H9 (cell line): ENCODE data around the gene PLPPR5. TPM values are rescaled to one million over a fixed set of nuclear protein-coding genes. Genes with fewer than 3 reads are reported as not detected.

ENCODE experiments used
- DNase-seq: peaks from one replicate; pipeline ENCODE4 v3.0.0-alpha.2; 2017
- H2AFZ ChIP-seq: one replicate; pipeline ENCODE4 v1.6.1; 2013; ENCODE audit warnings: mild to moderate bottlenecking, low read length, control low read depth, moderate library complexity
- H2AK5ac ChIP-seq: 2 replicates; pipeline ENCODE4 v1.6.1; 2013; ENCODE audit warnings: low read length, control low read depth, mixed read lengths; ENCODE audit not compliant: insufficient read length
- H2BK120ac ChIP-seq: one replicate; pipeline ENCODE4 v1.6.1; 2013; ENCODE audit warnings: low read depth, mild to moderate bottlenecking, low read length, control low read depth, inconsistent platforms; ENCODE audit not compliant: poor library complexity, severe bottlenecking
- H2BK12ac ChIP-seq: 2 replicates; pipeline ENCODE4 v1.6.1; 2013; ENCODE audit warnings: low read length, control low read depth, mixed read lengths, low read depth; ENCODE audit not compliant: insufficient read length
- H2BK15ac ChIP-seq: 2 replicates; pipeline ENCODE4 v1.6.1; 2013; ENCODE audit warnings: low read depth, low read length, control low read depth
- H2BK20ac ChIP-seq: one replicate; pipeline ENCODE4 v1.6.1; 2013; ENCODE audit warnings: low read depth, mild to moderate bottlenecking, low read length, control low read depth, inconsistent platforms; ENCODE audit not compliant: poor library complexity, severe bottlenecking
- H2BK5ac ChIP-seq: 2 replicates; pipeline ENCODE4 v1.6.1; 2013; ENCODE audit warnings: low read length, control low read depth, mixed read lengths; ENCODE audit not compliant: insufficient read length
- H3K14ac ChIP-seq: 2 replicates; pipeline ENCODE4 v1.6.1; 2013; ENCODE audit warnings: low read length, control low read depth; ENCODE audit not compliant: insufficient read depth
- H3K18ac ChIP-seq: 2 replicates; pipeline ENCODE4 v1.6.1; 2013; ENCODE audit warnings: low read depth, mild to moderate bottlenecking, mixed read lengths, low read length, control low read depth; ENCODE audit not compliant: insufficient read length
- H3K23ac ChIP-seq: 2 replicates; pipeline ENCODE4 v1.6.1; 2013; ENCODE audit warnings: low read length, control low read depth, mixed read lengths, low read depth; ENCODE audit not compliant: insufficient read length
- H3K23me2 ChIP-seq: 2 replicates; pipeline ENCODE4 v1.6.1; 2013; ENCODE audit warnings: low read depth, mild to moderate bottlenecking, mixed read lengths, low read length, control low read depth; ENCODE audit not compliant: insufficient read length, poor library complexity, severe bottlenecking
- H3K27ac ChIP-seq: 2 replicates; pipeline ENCODE4 v1.5.1; 2013; ENCODE audit warnings: low read length, control low read depth, mixed read lengths, low read depth; ENCODE audit not compliant: insufficient read length
- H3K27me3 ChIP-seq: 2 replicates; pipeline ENCODE4 v1.6.1; 2013; ENCODE audit warnings: low read length, control low read depth, inconsistent platforms; ENCODE audit not compliant: insufficient read depth
- H3K4ac ChIP-seq: 2 replicates; pipeline ENCODE4 v1.6.1; 2013; ENCODE audit warnings: low read depth, mild to moderate bottlenecking, control low read depth, inconsistent platforms, low read length, moderate library complexity
- H3K4me1 ChIP-seq: 2 replicates; pipeline ENCODE4 v1.6.1; 2013; ENCODE audit warnings: low read length, control low read depth, inconsistent platforms; ENCODE audit not compliant: insufficient read depth
- H3K4me2 ChIP-seq: 2 replicates; pipeline ENCODE4 v1.6.1; 2013; ENCODE audit warnings: low read length, control low read depth, mixed read lengths; ENCODE audit not compliant: insufficient read length, insufficient read depth
- H3K56ac ChIP-seq: 2 replicates; pipeline ENCODE4 v1.6.1; 2013; ENCODE audit warnings: low read depth, mild to moderate bottlenecking, mixed read lengths, low read length, control low read depth; ENCODE audit not compliant: insufficient read length
- H3K79me1 ChIP-seq: 2 replicates; pipeline ENCODE4 v1.6.1; 2013; ENCODE audit warnings: low read depth, mild to moderate bottlenecking, moderate library complexity, low read length, control low read depth, inconsistent platforms; ENCODE audit not compliant: insufficient read depth, poor library complexity, severe bottlenecking
- H3K79me2 ChIP-seq: 2 replicates; pipeline ENCODE4 v1.6.1; 2013; ENCODE audit warnings: low read length, control low read depth, inconsistent platforms; ENCODE audit not compliant: insufficient read depth
- H3K9ac ChIP-seq: 2 replicates; pipeline ENCODE4 v1.6.1; 2013; ENCODE audit warnings: low read length, control low read depth, mixed read lengths; ENCODE audit not compliant: insufficient read length; ENCODE audit errors: extremely low read depth
- H3K9me3 ChIP-seq: one replicate; pipeline ENCODE4 v1.6.1; 2013; ENCODE audit warnings: low read depth, low read length, inconsistent platforms; ENCODE audit not compliant: control insufficient read depth
- H3T11ph ChIP-seq: one replicate; pipeline ENCODE4 v1.6.1; 2013; ENCODE audit warnings: mild to moderate bottlenecking, low read length, control low read depth, inconsistent platforms
- H4K20me1 ChIP-seq: one replicate; pipeline ENCODE4 v1.6.1; 2013; ENCODE audit not compliant: control insufficient read depth, insufficient read length, insufficient read depth
- H4K5ac ChIP-seq: 2 replicates; pipeline ENCODE4 v1.6.1; 2013; ENCODE audit warnings: low read depth, mild to moderate bottlenecking, mixed read lengths, low read length, control low read depth; ENCODE audit not compliant: insufficient read length
- H4K8ac ChIP-seq: replicated peaks from 2 replicates; pipeline ENCODE4 v1.6.1; 2013; ENCODE audit warnings: low read length, control low read depth, mixed read lengths, low read depth; ENCODE audit not compliant: insufficient read length
- H4K91ac ChIP-seq: 2 replicates; pipeline ENCODE4 v1.6.1; 2013; ENCODE audit warnings: low read depth, mild to moderate bottlenecking, moderate library complexity, mixed read lengths, low read length, control low read depth; ENCODE audit not compliant: insufficient read length
- H3K27ac Mint-ChIP-seq, 3 experiments: 2 replicates in 2 of 3; 3 replicates in 1 of 3; pipeline ENCODE4 v1.8.0; 2020 to 2021; ENCODE audit warnings: mixed read lengths in 3 of 3, mild to moderate bottlenecking in 1 of 3, moderate library complexity in 1 of 3
- H3K27me3 Mint-ChIP-seq: 2 replicates; pipeline ENCODE4 v1.8.0; 2021; ENCODE audit warnings: low read depth, mild to moderate bottlenecking, moderate library complexity, mixed read lengths
- H3K36me3 Mint-ChIP-seq, 3 experiments: 2 replicates in 2 of 3; 3 replicates in 1 of 3; pipeline ENCODE4 v1.8.0; 2020 to 2021; ENCODE audit warnings: low read depth in 3 of 3, mixed read lengths in 3 of 3; ENCODE audit not compliant: insufficient read depth in 1 of 3
- H3K4me1 Mint-ChIP-seq, 2 experiments: 2 replicates each; pipeline ENCODE4 v1.8.0; 2020; ENCODE audit warnings: mixed read lengths in 2 of 2
- H3K4me3 Mint-ChIP-seq, 2 experiments: 2 replicates in 1 of 2; 3 replicates in 1 of 2; pipeline ENCODE4 v1.8.0; 2020 to 2021; ENCODE audit warnings: mild to moderate bottlenecking in 2 of 2, mixed read lengths in 2 of 2, moderate library complexity in 1 of 2
- H3K9me3 Mint-ChIP-seq, 2 experiments: 2 replicates in 1 of 2; 3 replicates in 1 of 2; pipeline ENCODE4 v1.8.0; 2020; ENCODE audit warnings: mild to moderate bottlenecking in 2 of 2, mixed read lengths in 2 of 2, moderate library complexity in 1 of 2
- WGBS: extraction: QIAGEN DNeasy Blood & Tissue Kit; methylation state at CpG from one replicate; pipeline ENCODE4 v1.1.7; 2013; ENCODE audit warnings: missing lambda C conversion rate, low lambda C conversion rate, mixed read lengths; ENCODE audit not compliant: insufficient read length; ENCODE audit errors: extremely low coverage; 5-methylcytosine and 5-hydroxymethylcytosine counted together
- total RNA-seq: library from RNA; stranded (reverse); gene quantifications from 2 replicates; pipeline ENCODE4 v1.2.1, GENCODE V29; 2021
- TF ChIP-seq, protein P1 (sequence below): fragments of 200-600 bp; sonication (generic); conservative IDR thresholded peaks from 3 replicates; pipeline ENCODE4 v1.8.0; 2021; ENCODE audit warnings: antibody characterized with exemption, mild to moderate bottlenecking

PLPPR5 gene
- total RNA-seq, 1 experiment from 2014 or later = 1.4 TPM

DNA sequence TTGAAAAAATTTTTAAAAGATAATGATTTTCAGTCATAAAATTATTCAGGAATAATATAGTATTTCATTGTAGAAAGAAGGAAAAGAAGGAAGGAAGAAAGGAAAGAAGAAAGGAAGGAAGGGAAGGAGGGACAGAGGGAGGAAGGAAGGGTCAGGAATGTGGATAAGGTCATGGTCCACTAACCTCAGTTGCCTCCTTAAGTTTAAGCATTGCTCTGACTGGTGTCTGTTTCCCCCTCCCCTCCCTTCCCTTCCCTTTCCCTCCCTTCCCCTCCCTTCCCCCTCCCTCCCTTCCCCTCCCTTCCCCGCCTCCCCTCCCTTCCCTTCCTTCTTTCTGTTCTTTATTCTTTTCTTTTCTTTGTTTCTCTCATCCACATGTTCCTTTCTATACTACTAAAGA lies 95.7 kb downstream of the PLPPR5 start:
- no peaks in the 10 kb centered on the region for H3K4me1 ChIP-seq
- H3K23ac ChIP-seq = no peak overlapping the region
- H2BK15ac ChIP-seq = no peak overlapping the region
- H3K23me2 ChIP-seq = no peaks in the 10 kb centered on the region
- WGBS = no CpG with 5 or more reads among the region's 1 CpG
- no peak overlapping the region for H3K4me2 ChIP-seq
- Mint-ChIP-seq H3K27me3 (no peaks in the 10 kb centered on the region), H3K4me3 (no peak overlapping the region), H3K4me1 (no peaks in the 10 kb centered on the region), H3K9me3 (no peaks in the 10 kb centered on the region), H3K36me3 (no peaks in the 10 kb centered on the region), H3K27ac (no peak overlapping the region)
- H2BK5ac ChIP-seq = no peak overlapping the region
- no peaks in the 10 kb centered on the region for H3K9me3 ChIP-seq
- H3K56ac ChIP-seq = no peak overlapping the region
- H2BK120ac ChIP-seq = no peak overlapping the region
- no peak for DNase-seq
- H3K27ac ChIP-seq = no peak overlapping the region
- TF ChIP-seq, protein P1, sequence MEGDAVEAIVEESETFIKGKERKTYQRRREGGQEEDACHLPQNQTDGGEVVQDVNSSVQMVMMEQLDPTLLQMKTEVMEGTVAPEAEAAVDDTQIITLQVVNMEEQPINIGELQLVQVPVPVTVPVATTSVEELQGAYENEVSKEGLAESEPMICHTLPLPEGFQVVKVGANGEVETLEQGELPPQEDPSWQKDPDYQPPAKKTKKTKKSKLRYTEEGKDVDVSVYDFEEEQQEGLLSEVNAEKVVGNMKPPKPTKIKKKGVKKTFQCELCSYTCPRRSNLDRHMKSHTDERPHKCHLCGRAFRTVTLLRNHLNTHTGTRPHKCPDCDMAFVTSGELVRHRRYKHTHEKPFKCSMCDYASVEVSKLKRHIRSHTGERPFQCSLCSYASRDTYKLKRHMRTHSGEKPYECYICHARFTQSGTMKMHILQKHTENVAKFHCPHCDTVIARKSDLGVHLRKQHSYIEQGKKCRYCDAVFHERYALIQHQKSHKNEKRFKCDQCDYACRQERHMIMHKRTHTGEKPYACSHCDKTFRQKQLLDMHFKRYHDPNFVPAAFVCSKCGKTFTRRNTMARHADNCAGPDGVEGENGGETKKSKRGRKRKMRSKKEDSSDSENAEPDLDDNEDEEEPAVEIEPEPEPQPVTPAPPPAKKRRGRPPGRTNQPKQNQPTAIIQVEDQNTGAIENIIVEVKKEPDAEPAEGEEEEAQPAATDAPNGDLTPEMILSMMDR = no peak
- no peak overlapping the region for H4K8ac ChIP-seq
- H2BK20ac ChIP-seq = no peak overlapping the region
- H2AK5ac ChIP-seq = no peak overlapping the region
- no peak overlapping the region for H3K4ac ChIP-seq
- no peaks in the 10 kb centered on the region for H3K79me2 ChIP-seq
- H3K27me3 ChIP-seq = no peaks in the 10 kb centered on the region
- no peaks in the 10 kb centered on the region for H3K79me1 ChIP-seq
- H3K9ac ChIP-seq = no peak overlapping the region
- no peaks in the 10 kb centered on the region for H4K20me1 ChIP-seq
- no peak overlapping the region for H4K91ac ChIP-seq
- H3T11ph ChIP-seq = no peak overlapping the region
- no peak overlapping the region for H3K14ac ChIP-seq
- H2AFZ ChIP-seq = no peak overlapping the region
- no peak overlapping the region for H2BK12ac ChIP-seq
- H4K5ac ChIP-seq = no peak overlapping the region
- no peak overlapping the region for H3K18ac ChIP-seq
